Left ventricle myocardium inferior (tissue), 1 donor: Measurements from ENCODE around the gene BANP. TPM values are rescaled to one million over a fixed set of nuclear protein-coding genes. Genes with fewer than 3 reads are reported as not detected.

Source experiments
- DNase-seq: peaks from one replicate; pipeline ENCODE4 v3.0.0-alpha.2; 2020
- H3K27ac ChIP-seq: fragments of 200-600 bp; replicated peaks from 2 replicates; pipeline ENCODE4 v1.8.0; 2021
- H3K27me3 ChIP-seq: fragments of 200-600 bp; 2 replicates; pipeline ENCODE4 v1.8.0; 2021; ENCODE audit warnings: low read depth
- H3K36me3 ChIP-seq: fragments of 200-600 bp; 2 replicates; pipeline ENCODE4 v1.8.0; 2021
- H3K4me1 ChIP-seq: fragments of 200-600 bp; 2 replicates; pipeline ENCODE4 v1.8.0; 2021
- H3K4me3 ChIP-seq: fragments of 200-600 bp; 2 replicates; pipeline ENCODE4 v1.8.0; 2021; ENCODE audit warnings: mild to moderate bottlenecking, moderate library complexity
- H3K9me3 ChIP-seq: fragments of 200-600 bp; replicated peaks from 2 replicates; pipeline ENCODE4 v1.8.0; 2021
- intact Hi-C: fragments of 100-400 bp; cut with micrococcal nuclease; formaldehyde crosslinking; loops from one replicate; pipeline ENCODE4 v1.11.0; 2022
- total RNA-seq: library from RNA; stranded (reverse); fragmentation: NEBNext Ultra II Directional; extraction: Animal tissue kit (Norgen Biotek cat#: 25700); gene quantifications from one replicate; pipeline ENCODE4 v1.2.1, GENCODE V29; 2021
- TF ChIP-seq, protein P1 (sequence below): fragments of 200-600 bp; IDR thresholded peaks from 2 replicates; pipeline ENCODE4 v1.8.0; 2021; ENCODE audit warnings: antibody characterized with exemption, mild to moderate bottlenecking, borderline replicate concordance
- donor health status: DM: no; HTN: yes; CAD: no; lungs with severe emphysema.

Gene BANP
- total RNA-seq, 1 donor from 2014 or later: 12.6 TPM

- H3K27ac ChIP-seq: no peak overlapping the region
- TF ChIP-seq, protein P1, sequence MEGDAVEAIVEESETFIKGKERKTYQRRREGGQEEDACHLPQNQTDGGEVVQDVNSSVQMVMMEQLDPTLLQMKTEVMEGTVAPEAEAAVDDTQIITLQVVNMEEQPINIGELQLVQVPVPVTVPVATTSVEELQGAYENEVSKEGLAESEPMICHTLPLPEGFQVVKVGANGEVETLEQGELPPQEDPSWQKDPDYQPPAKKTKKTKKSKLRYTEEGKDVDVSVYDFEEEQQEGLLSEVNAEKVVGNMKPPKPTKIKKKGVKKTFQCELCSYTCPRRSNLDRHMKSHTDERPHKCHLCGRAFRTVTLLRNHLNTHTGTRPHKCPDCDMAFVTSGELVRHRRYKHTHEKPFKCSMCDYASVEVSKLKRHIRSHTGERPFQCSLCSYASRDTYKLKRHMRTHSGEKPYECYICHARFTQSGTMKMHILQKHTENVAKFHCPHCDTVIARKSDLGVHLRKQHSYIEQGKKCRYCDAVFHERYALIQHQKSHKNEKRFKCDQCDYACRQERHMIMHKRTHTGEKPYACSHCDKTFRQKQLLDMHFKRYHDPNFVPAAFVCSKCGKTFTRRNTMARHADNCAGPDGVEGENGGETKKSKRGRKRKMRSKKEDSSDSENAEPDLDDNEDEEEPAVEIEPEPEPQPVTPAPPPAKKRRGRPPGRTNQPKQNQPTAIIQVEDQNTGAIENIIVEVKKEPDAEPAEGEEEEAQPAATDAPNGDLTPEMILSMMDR: no peak
- H3K36me3 ChIP-seq: no peaks in the 10 kb centered on the region
- no peaks in the 10 kb centered on the region for H3K9me3 ChIP-seq
- no peaks in the 10 kb centered on the region for H3K27me3 ChIP-seq
- no peak overlapping the region for H3K4me3 ChIP-seq
- DNase-seq: no peak
- peaks cover 73% of the 10 kb centered on the region for H3K4me1 ChIP-seq
- intact Hi-C loops: no loop called here
Measured at GRCh38 chr16:87960852-87961251, 9.6 kb downstream of the BANP start.

DNA sequence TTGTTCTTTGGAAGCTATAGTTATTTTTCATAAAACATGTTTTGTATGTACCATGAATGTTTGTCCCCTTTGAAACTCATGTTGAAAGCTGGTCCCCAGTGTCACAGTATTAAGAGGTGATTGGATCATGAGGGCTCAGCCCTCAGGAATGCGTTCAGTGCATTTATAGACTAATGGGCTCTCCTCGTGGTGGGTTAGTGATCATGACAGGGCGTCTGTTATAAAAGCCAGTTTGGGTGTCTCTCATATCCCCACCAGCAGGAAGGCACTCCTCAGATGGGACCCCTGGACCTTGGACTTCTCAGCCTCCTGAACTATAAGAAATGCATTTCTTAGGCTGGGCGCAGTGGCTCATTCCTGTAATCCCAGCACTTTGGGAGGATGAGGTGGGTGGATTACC, 10.4 kb downstream of the BANP start:
- no peaks in the 10 kb centered on the region for H3K27me3 ChIP-seq
- no peaks in the 10 kb centered on the region for H3K36me3 ChIP-seq
- intact Hi-C loops: no loop called here
- TF ChIP-seq, protein P1: no peak
- H3K27ac ChIP-seq: no peak overlapping the region
- peaks cover 73% of the 10 kb centered on the region for H3K4me1 ChIP-seq
- H3K4me3 ChIP-seq: no peak overlapping the region
- H3K9me3 ChIP-seq: no peaks in the 10 kb centered on the region
- DNase-seq: no peak

DNA sequence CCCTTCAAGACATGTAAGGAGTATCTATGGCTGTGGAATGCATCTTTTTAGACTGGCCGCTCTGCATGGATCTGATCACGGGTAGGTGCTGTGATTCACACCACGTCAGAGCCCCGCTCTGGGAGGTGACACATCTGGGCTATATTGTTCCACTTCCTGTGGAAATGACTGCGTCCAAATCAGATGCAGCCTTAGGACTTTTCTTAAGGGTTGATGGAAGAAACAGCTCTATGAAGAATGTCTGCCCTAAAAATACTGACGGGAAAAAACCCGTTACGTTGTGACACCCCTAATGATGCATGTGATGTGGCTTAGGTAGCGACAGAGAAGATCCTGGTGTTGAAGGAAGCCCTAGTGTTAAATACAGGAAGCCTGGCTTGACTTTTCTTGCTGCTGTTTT, 12.2 kb downstream of the BANP start:
- intact Hi-C loops: no loop called here
- TF ChIP-seq, protein P1: no peak
- Histone ChIP-seq H3K4me3 (peak overlapping the region; percentile 13), H3K9me3 (no peaks in the 10 kb centered on the region), H3K27me3 (no peaks in the 10 kb centered on the region), H3K36me3 (no peaks in the 10 kb centered on the region), H3K4me1 (peaks cover 69% of the 10 kb centered on the region), H3K27ac (peak overlapping the region; percentile 80)
- DNase-seq: no peak

DNA sequence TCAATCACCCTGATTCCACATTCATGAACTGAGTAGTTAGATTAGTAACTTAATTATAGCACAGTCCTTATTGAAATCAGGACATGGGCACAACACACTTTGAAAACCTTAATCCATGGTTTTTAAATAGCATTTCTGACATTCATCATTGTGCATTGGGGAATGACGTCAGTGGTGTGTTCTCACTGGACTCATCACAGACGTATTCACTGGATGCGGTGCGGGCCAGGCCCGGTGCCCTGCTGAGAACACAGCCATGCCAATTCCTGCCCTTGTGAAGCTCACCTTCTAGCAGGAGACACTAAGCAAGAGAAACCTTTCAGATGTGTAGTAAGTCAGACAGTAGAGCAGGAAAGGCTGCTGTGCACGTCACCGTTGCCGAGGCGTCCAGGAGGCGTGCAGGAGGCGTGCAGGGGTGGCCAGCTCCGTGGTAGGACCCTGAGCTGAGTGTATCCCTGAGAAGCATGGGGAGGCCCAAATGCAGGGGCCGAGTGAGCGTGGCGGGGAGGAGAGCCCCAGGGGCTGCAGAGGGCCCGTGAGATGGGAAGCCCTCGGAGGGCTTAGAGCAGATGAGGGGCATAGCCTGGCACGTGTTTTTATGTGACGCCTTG, 12.9 kb downstream of the BANP start:
- Histone ChIP-seq H3K4me1 (peaks cover 66% of the 10 kb centered on the region), H3K36me3 (no peaks in the 10 kb centered on the region), H3K4me3 (no peak overlapping the region), H3K27ac (peak overlapping the region; percentile 80), H3K9me3 (no peaks in the 10 kb centered on the region), H3K27me3 (no peaks in the 10 kb centered on the region)
- TF ChIP-seq, protein P1: no peak
- no peak for DNase-seq
- intact Hi-C loops: no loop called here

GRCh38 chr16:87965417-87965816, 14.2 kb downstream of the BANP start:
- H3K9me3 ChIP-seq: no peaks in the 10 kb centered on the region
- intact Hi-C loops: no loop called here
- peaks cover 63% of the 10 kb centered on the region for H3K4me1 ChIP-seq
- H3K27ac ChIP-seq: peak overlapping the region; percentile 81
- no peak for DNase-seq
- H3K36me3 ChIP-seq: no peaks in the 10 kb centered on the region
- H3K4me3 ChIP-seq: no peak overlapping the region
- TF ChIP-seq, protein P1: no peak
- no peaks in the 10 kb centered on the region for H3K27me3 ChIP-seq
